Head of caudate nucleus (tissue), 42 donors: Measurements from ENCODE around the gene AMD1.
"Not testable (repeated sequence)": the region's sequence is repeated elsewhere in the genome, so short reads cannot be mapped to it uniquely, and the experiment has no call there.

Experiments
- DNase-seq, 42 donors: peaks; one replicate each; pipeline versions ENCODE4 v3.0.0 to v3.0.0-alpha.2; 2020 to 2021; ENCODE audit warnings: mixed read lengths in 7 of 42
- intact Hi-C: fragments of 100-400 bp; cut with DNase I; formaldehyde crosslinking; loops from one replicate; pipeline ENCODE4 v1.15.0; 2022

The AMD1 gene

DNA sequence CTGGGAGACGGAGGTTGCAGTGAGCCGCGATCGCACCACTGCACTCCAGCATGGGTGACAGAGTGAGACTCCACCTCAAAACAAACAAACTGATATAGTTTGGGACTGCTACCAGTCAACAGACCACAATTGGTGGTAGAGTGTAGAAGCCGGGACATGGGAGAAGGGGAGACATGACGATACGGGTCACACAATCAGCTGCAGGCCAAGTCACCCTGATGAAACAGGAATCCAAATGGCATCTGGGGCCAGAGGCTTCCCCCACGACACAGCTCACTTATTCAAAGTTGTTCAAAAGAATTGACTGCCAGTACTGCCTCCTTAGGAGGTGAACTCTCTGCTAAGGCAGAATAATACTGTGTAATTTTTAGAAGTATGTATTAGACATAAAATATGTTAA, 27.5 kb downstream of the AMD1 start:
- no peak for DNase-seq
- intact Hi-C loops, result no loop called here

DNA sequence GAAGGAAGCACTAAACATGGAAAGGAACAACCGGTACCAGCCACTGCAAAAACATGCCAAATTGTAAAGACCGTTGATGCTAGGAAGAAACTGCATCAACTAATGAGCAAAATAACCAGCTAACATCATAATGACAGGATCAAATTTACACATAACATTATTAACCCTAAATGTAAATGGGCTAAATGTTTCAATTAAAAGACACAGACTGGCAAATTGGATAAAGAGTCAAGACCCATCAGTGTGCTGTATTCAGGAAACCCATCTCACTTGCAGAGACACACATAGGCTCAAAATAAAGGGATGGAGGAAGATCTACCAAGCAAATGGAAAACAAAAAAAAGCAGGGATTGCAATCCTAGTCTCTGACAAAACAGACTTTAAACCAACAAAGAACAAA, 31.7 kb downstream of the AMD1 start:
- intact Hi-C loops, DNase-seq: not testable (repeated sequence)

DNA sequence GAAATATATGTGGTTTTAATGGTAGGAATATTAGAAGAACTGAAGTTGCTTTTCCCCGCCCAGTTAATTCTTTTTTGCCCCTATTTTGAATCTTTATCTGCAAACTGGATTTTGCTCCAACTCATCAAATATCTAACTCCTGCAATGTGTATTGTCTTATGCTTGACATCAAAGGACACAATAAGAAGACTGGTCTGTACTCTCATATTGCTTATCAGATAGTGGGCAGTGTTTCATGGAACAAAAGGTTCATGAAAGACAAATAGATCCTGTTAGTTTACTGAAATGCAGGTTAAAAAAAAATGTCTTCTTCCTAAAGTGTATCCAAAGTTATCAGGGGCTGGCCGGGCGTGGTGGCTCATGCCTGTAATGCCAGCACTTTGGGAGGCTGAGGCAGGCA, 56.2 kb downstream of the AMD1 start:
- intact Hi-C loops, result no loop called here
- DNase-seq, result no peak

DNA sequence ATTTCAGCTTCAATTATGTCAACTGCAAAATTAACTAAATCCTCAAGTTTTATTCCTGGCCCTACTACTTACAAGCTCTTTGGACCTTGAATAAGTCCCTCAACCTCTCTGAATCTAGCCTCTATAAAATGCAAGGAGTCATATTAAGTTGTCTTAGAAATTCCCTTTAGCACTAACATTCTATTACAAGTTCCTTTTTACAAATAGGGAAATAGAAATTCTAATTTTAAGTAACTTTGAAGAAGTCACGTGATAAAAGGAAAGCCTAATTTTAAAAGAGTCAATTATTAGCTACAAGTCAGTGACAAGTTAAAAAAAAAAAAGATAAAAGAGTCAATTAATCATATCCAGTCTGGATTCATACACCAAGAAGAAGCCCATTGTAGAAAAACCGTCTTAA, 59.3 kb downstream of the AMD1 start:
- DNase-seq, result no peak
- intact Hi-C loops, result no loop called here

DNA sequence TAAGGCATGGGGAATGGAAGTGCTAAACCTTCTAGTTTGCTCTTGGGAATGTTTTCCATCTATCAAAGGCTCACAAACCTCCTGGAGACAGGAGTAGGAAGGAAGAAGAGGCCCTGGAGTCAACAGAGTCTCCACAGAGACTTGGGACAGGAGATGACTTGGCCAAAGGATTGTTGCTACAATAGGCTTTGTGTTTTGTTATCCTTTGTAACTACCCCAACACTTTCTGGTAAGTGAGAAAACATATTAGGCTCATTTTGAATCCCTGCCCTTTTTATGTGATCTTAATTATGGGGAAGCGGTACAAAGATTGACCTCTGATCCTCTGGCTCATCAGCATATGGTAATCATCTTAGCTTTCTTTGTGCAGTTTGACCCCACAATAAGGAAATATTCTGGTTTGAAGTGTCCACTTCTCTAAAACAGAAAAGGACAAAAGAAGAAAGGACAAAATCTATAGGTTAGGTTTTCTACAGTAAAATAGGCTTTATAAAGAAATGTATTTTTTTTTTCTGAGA, 59.9 kb downstream of the AMD1 start:
- no peak for DNase-seq
- intact Hi-C loops, result no loop called here

DNA sequence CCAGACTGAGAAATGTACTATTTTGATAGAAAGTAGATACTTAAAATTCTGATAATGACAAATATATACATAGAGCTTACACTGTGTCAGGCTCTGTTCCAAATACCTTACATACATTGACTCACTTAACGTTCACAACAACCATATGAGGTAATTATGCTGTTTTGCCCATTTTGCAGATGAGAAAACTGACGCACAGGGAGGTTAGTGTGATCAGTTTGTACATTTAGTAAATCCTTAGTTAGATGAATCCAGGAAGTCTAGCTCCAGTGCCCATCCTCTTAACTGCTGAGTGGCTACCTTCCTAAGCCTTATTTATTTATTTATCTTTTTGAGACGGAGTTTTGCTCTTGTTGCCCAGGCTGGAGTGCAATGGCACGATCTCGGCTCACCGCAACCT, 60.6 kb downstream of the AMD1 start:
- intact Hi-C loops, result no loop called here

DNA sequence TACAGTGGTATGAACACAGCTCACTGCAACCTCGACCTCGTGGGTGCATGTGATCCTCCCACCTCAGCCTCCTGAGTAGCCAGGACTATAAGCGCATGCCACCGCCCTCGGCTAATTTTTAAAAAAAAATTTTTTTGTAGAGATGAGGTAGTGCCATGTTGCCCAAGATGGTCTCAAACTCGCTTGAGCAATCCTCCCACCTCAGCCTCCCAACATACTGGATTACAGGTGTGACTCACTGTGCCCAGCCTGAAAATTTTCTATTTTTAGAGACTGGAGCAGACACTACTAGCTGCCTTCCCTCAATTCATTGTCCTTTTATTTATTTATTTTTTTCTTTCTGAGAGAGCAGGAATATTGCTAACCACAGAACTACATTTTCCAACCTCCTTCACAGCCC, 63.6 kb downstream of the AMD1 start:
- intact Hi-C loops, result no loop called here
- DNase-seq, result no peak

More for the DNA sequence above, 60.6 kb downstream of the AMD1 start:
- DNase-seq, result no peak

DNA sequence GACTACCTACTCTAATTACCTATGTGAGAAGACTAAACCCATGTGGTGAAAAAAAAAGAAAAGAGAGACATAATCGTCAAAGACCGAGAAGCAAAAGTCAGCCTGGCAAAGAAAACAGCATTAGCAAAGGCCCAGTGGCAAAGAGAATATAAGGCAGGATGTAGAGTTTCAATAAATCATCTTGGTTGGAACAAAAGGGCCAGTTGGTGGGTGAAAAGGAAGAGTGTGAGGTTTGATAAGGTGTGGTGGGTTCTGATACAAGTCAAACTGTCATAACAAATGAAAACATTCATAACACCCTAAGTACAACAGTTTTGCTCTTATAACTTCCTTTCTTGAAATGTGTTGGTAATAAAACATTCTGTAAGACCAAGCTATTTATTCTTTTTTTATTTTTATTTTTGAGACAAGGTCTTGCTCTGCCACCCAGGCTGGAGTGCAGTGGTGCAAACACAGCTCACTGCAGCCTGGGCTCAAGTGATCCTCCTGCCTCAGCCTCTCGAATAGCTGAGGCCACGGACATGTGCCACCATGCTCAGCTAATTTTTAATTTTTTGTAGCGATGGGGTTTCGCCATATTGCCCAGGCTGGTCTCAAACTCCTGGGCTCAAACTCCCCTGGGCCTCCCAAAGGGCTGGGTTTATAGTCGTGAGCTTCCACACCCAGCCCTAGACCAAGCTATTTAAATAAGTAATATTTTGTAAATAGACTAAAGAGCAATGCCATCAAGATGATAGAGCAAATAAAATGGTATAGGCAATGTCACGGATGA, 65.0 kb downstream of the AMD1 start:
- intact Hi-C loops, result no loop called here
- DNase-seq, result no peak

DNA sequence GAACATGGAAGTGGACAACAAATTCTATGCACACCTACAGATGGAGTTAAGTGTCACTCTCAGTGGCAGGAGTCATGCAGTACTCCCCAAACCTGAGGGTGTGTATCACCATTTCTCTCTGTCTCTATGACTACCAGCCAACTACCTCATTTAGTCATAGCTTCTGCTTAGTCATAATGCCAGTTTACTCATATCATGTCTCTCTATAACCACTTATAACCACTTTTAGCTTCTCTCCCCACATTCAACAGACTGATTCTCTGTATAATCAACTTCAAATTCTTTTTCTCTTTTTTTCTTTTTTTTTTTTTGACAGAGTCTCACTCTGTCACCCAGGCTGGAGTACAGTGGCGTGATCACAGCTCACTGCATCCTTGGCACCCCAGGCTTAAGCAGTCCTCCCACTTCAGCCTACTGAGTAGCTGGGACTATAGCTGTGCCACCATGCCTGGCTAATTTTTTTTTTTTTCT, 70.1 kb downstream of the AMD1 start:
- peak in 24 of 42 donors; percentile 14 to 72 (median 34) for DNase-seq
- intact Hi-C loops, result no loop called here
